IMR-90 (cell line): ENCODE results near the gene NFKB1. TPM values are rescaled to one million over a fixed set of nuclear protein-coding genes. Genes with fewer than 3 reads are reported as not detected.

Experiments used
- ATAC-seq: fragments of 200-7000 bp; cut with Tn5 transposase; 2 replicates; pipeline ENCODE4 v1.9.1; 2020; ENCODE audit warnings: low read depth, mild to moderate bottlenecking, moderate library complexity
- BruUV-seq: library from RNA; stranded (reverse); fragments of 400-500 nt; replicated peaks from 2 replicates; lab custom pipeline; 2021; lab: Mats Ljungman, UMichigan
- CTCF ChIA-PET: fragments of 300-600 bp; formaldehyde crosslinking; extraction: SDS; loops from one replicate; lab custom pipeline; 2021; ENCODE audit warnings: antibody characterized with exemption; lab: Yijun Ruan, JAX
- POLR2A ChIA-PET: fragments of 300-600 bp; sonication (Branson Sonifier 250); formaldehyde crosslinking; loops from one replicate; lab custom pipeline; 2022; ENCODE audit warnings: antibody characterized with exemption; ENCODE audit not compliant: unreplicated experiment; lab: Charles Lee
- DNase-seq: peaks from one replicate; pipeline ENCODE4 v3.0.0; 2013
- H2AFZ ChIP-seq: replicated peaks from 2 replicates; pipeline ENCODE3; 2013; ENCODE audit warnings: low read length, mild to moderate bottlenecking; ENCODE audit not compliant: poor library complexity
- H2AK5ac ChIP-seq: 2 replicates; pipeline ENCODE4 v1.6.1; 2013; ENCODE audit warnings: low read depth, low read length, inconsistent platforms
- H2AK9ac ChIP-seq: replicated peaks from 2 replicates; pipeline ENCODE3; 2013; ENCODE audit warnings: mild to moderate bottlenecking, low read depth, low read length, moderate library complexity; ENCODE audit not compliant: poor library complexity
- H2BK120ac ChIP-seq: 2 replicates; pipeline ENCODE4 v1.6.1; 2013; ENCODE audit warnings: low read depth, low read length, inconsistent platforms
- H2BK15ac ChIP-seq: 3 replicates; pipeline ENCODE4 v1.6.1; 2013; ENCODE audit warnings: low read depth, low read length, inconsistent platforms
- H2BK20ac ChIP-seq: 2 replicates; pipeline ENCODE4 v1.6.1; 2013; ENCODE audit warnings: low read depth, mild to moderate bottlenecking, inconsistent platforms, low read length, moderate library complexity
- H2BK5ac ChIP-seq: 2 replicates; pipeline ENCODE4 v1.6.1; 2013; ENCODE audit warnings: mild to moderate bottlenecking, low read depth, low read length, inconsistent platforms; ENCODE audit not compliant: poor library complexity, severe bottlenecking
- H3K14ac ChIP-seq: replicated peaks from 2 replicates; pipeline ENCODE4 v1.6.1; 2013; ENCODE audit warnings: low read depth, low read length, inconsistent platforms
- H3K18ac ChIP-seq: 2 replicates; pipeline ENCODE4 v1.6.1; 2013; ENCODE audit warnings: low read depth, low read length, control low read depth
- H3K23ac ChIP-seq: 2 replicates; pipeline ENCODE4 v1.6.1; 2013; ENCODE audit warnings: low read depth, low read length, inconsistent platforms
- H3K27ac ChIP-seq: 2 replicates; pipeline ENCODE4 v1.5.1; 2013; ENCODE audit warnings: mild to moderate bottlenecking, control low read depth, low read length; ENCODE audit not compliant: insufficient read depth
- H3K27me3 ChIP-seq: 2 replicates; pipeline ENCODE4 v1.6.1; 2013; ENCODE audit warnings: low read length; ENCODE audit not compliant: control insufficient read depth, insufficient read depth
- H3K36me3 ChIP-seq: 2 replicates; pipeline ENCODE4 v1.6.1; 2013; ENCODE audit warnings: low read length, mixed read lengths; ENCODE audit not compliant: control insufficient read depth, insufficient read depth
- H3K4ac ChIP-seq: 2 replicates; pipeline ENCODE4 v1.6.1; 2013; ENCODE audit warnings: low read depth, low read length, inconsistent platforms
- H3K4me1 ChIP-seq: 2 replicates; pipeline ENCODE4 v1.6.1; 2013; ENCODE audit warnings: low read length, mixed read lengths; ENCODE audit not compliant: control insufficient read depth, insufficient read depth
- H3K4me2 ChIP-seq: 2 replicates; pipeline ENCODE4 v1.6.1; 2013; ENCODE audit warnings: low read depth, mild to moderate bottlenecking, control low read depth, low read length, moderate library complexity
- H3K4me3 ChIP-seq: 2 replicates; pipeline ENCODE4 v1.5.1; 2013; ENCODE audit warnings: low read depth, mild to moderate bottlenecking, control low read depth, low read length, moderate library complexity; ENCODE audit not compliant: insufficient read depth
- H3K56ac ChIP-seq: 2 replicates; pipeline ENCODE4 v1.6.1; 2013; ENCODE audit warnings: low read length, inconsistent platforms; ENCODE audit not compliant: insufficient read depth; ENCODE audit errors: extremely low read depth
- H3K79me1 ChIP-seq, 2 experiments: 2 replicates each; pipeline ENCODE4 v1.6.1; 2013; ENCODE audit warnings: low read length in 2 of 2, inconsistent platforms in 1 of 2, low read depth in 1 of 2
- H3K9ac ChIP-seq: 2 replicates; pipeline ENCODE4 v1.6.1; 2013; ENCODE audit warnings: low read depth, low read length, control low read depth
- H3K9me1 ChIP-seq: 2 replicates; pipeline ENCODE4 v1.6.1; 2013; ENCODE audit warnings: low read length, inconsistent platforms; ENCODE audit not compliant: insufficient read depth
- H3K9me3 ChIP-seq: 2 replicates; pipeline ENCODE4 v1.6.1; 2013; ENCODE audit warnings: low read length; ENCODE audit not compliant: control insufficient read depth, insufficient read depth
- H4K20me1 ChIP-seq: 2 replicates; pipeline ENCODE4 v1.6.1; 2013; ENCODE audit warnings: low read length, inconsistent platforms; ENCODE audit not compliant: insufficient read depth
- H4K5ac ChIP-seq: 2 replicates; pipeline ENCODE4 v1.6.1; 2013; ENCODE audit warnings: mild to moderate bottlenecking, low read depth, low read length, control low read depth
- H4K8ac ChIP-seq, 2 experiments: 2 replicates each; pipeline ENCODE4 v1.6.1; 2013; ENCODE audit warnings: low read depth in 2 of 2, low read length in 2 of 2, control low read depth in 1 of 2, inconsistent platforms in 1 of 2
- H4K91ac ChIP-seq: 2 replicates; pipeline ENCODE4 v1.6.1; 2013; ENCODE audit warnings: low read depth, low read length, inconsistent platforms; ENCODE audit not compliant: insufficient read depth
- CTCF ChIP-seq: conservative IDR thresholded peaks from 2 replicates; pipeline ENCODE4 v1.5.1; 2012; ENCODE audit warnings: mild to moderate bottlenecking, low read depth, low read length, improper control_type of control experiment
- MAZ ChIP-seq: IDR thresholded peaks from 2 replicates; pipeline ENCODE4 v1.6.1; 2012; ENCODE audit warnings: low read depth, mild to moderate bottlenecking, low read length, improper control_type of control experiment, moderate library complexity, borderline replicate concordance
- POLR2A ChIP-seq: IDR thresholded peaks from 2 replicates; pipeline ENCODE4 v1.6.1; 2012; ENCODE audit warnings: mild to moderate bottlenecking, low read depth, low read length
- RAD21 ChIP-seq: IDR thresholded peaks from 2 replicates; pipeline ENCODE4 v1.6.1; 2012; ENCODE audit warnings: low read length, improper control_type of control experiment
- SMC3 ChIP-seq: fragments of 150-350 bp; IDR thresholded peaks from 2 replicates; pipeline ENCODE4 v1.6.1; 2016; ENCODE audit warnings: low read depth, mild to moderate bottlenecking, antibody characterized with exemption, low read length, moderate library complexity
- WGBS, 2 experiments: methylation state at CpG; one replicate each; pipeline versions ENCODE4 v1.1.5 to v1.1.7; 2013; ENCODE audit warnings: missing lambda C conversion rate in 2 of 2; ENCODE audit not compliant: insufficient read length in 1 of 2; ENCODE audit errors: extremely low coverage in 2 of 2; 5-methylcytosine and 5-hydroxymethylcytosine counted together
- dilution Hi-C: fragments of 300-500 bp; cut with HindIII; formaldehyde crosslinking; loops from one replicate; pipeline ENCODE4 v1.14.3; 2018; ENCODE audit warnings: low sequenced_read_pairs; ENCODE audit not compliant: unreplicated experiment
- in situ Hi-C: fragments of 300-500 bp; cut with MboI; formaldehyde crosslinking; loops from 3 replicates; pipeline ENCODE4 v1.14.3; 2019; ENCODE audit warnings: low sequenced_read_pairs, inconsistent platforms, mixed read lengths
- intact Hi-C: fragments of 100-400 bp; cut with micrococcal nuclease; formaldehyde crosslinking; loops from 2 replicates; pipeline ENCODE4 v1.10.0; 2022
- polyA plus RNA-seq, 3 experiments: library from polyadenylated mRNA; depleted of rRNA; stranded (reverse); fragments of >200 nt; gene quantifications; 2 replicates each; pipeline ENCODE4 v1.2.3, GENCODE V29; 2012; ENCODE audit warnings: low replicate concordance in 1 of 3
- total RNA-seq: library from RNA; depleted of rRNA; stranded (reverse); fragments of >200 nt; gene quantifications from 2 replicates; pipeline ENCODE4 v1.2.3, GENCODE V29; 2012

The NFKB1 gene
- total and polyA plus RNA-seq, 2 of the 4 experiments (the other 2 are of a cell fraction): 19.8 to 24.6 TPM

GRCh38 chr4:102623622-102624021, 122.5 kb downstream of the NFKB1 start:
- no peak overlapping the region for H3K4me2 ChIP-seq
- POLR2A ChIA-PET: no interaction called here
- H3K4me3 ChIP-seq: no peak overlapping the region
- DNase-seq: peak; percentile 71
- WGBS, 2 experiments: 41% methylated on average over 5 of the region's 5 CpGs; no CpG with 5 or more reads in 1 of the 2 experiments
- H3K4me1 ChIP-seq: peaks cover 7% of the 10 kb centered on the region
- H3K9ac ChIP-seq: no peak overlapping the region
- no peak overlapping the region for H3K27ac ChIP-seq
- BruUV-seq: no TSS peak
- ATAC-seq: no peak
- peak overlapping the region; percentile 76 for H2AFZ ChIP-seq
- no peak overlapping the region for H3K14ac ChIP-seq
- no peaks in the 10 kb centered on the region; the same call in 1 of the 2 replicates for H4K20me1 ChIP-seq
- no peak overlapping the region for H3K56ac ChIP-seq
- H2BK20ac ChIP-seq: peak overlapping the region; percentile 22; the same call in 1 of the 2 replicates
- in situ Hi-C loops (loop anchor here (5.0 kb wide), 1 partner anchor 464 kb away; no protein-coding TSS in a partner anchor), intact Hi-C loops (loop anchor here (1.0 to 10.0 kb wide), 7 partner anchors 139 to 1309 kb away; partner anchors contain the start of genes CISD2, MANBA, SLC39A8 and SLC9B2), dilution Hi-C loops (loop anchor here (25.0 kb wide), 1 partner anchor 389 kb away; the partner anchor contains the start of gene SLC9B1)
- no peak overlapping the region; a peak in 1 of 4 replicates for H4K8ac ChIP-seq
- no peak overlapping the region for H4K91ac ChIP-seq
- H2BK5ac ChIP-seq: no peak overlapping the region
- no peaks in the 10 kb centered on the region for H3K79me1 ChIP-seq
- H2AK9ac ChIP-seq: peak overlapping the region; percentile 67
- CTCF ChIA-PET: interaction anchor here (0.6 to 1.1 kb wide), 4 partner anchors 10 to 381 kb away, joined by 3 to 4 read pairs (median 4); no protein-coding TSS in a partner anchor
- H3K4ac ChIP-seq: peak overlapping the region; percentile 25; the same call in 1 of the 2 replicates
- no peak overlapping the region for H3K18ac ChIP-seq
- TF ChIP-seq CTCF (peak; percentile 47), RAD21 (peak; percentile 61), SMC3 (peak; percentile 43), POLR2A (no peak), MAZ (no peak)
- H2BK120ac ChIP-seq: peak overlapping the region; percentile 32; the same call in 1 of the 2 replicates
- no peaks in the 10 kb centered on the region for H3K36me3 ChIP-seq
- H4K5ac ChIP-seq: no peak overlapping the region
- H3K9me1 ChIP-seq: 0 out of 2 replicates have a peak, but pooled peaks cover 2% of the 10 kb centered on the region
- H2AK5ac ChIP-seq: peak overlapping the region; percentile 69
- H3K23ac ChIP-seq: no peak overlapping the region
- no peak overlapping the region for H2BK15ac ChIP-seq
- no peaks in the 10 kb centered on the region for H3K27me3 ChIP-seq
- no peaks in the 10 kb centered on the region for H3K9me3 ChIP-seq
